IMR-90 (cell line): ENCODE results near the gene FUT6. TPM values are rescaled to one million over a fixed set of nuclear protein-coding genes. Genes with fewer than 3 reads are reported as not detected.

Source experiments
- ELK1 ChIP-seq: fragments of 150-350 bp; IDR thresholded peaks from 2 replicates; pipeline ENCODE4 v1.6.1; 2016; ENCODE audit warnings: low read depth, mild to moderate bottlenecking, low read length, moderate library complexity, borderline replicate concordance
- MAZ ChIP-seq: IDR thresholded peaks from 2 replicates; pipeline ENCODE4 v1.6.1; 2012; ENCODE audit warnings: low read depth, mild to moderate bottlenecking, low read length, improper control_type of control experiment, moderate library complexity, borderline replicate concordance
- polyA plus RNA-seq, 3 experiments: library from polyadenylated mRNA; depleted of rRNA; stranded (reverse); fragments of >200 nt; gene quantifications; 2 replicates each; pipeline ENCODE4 v1.2.3, GENCODE V29; 2012; ENCODE audit warnings: low replicate concordance in 1 of 3
- total RNA-seq: library from RNA; depleted of rRNA; stranded (reverse); fragments of >200 nt; gene quantifications from 2 replicates; pipeline ENCODE4 v1.2.3, GENCODE V29; 2012

Gene FUT6
- total and polyA plus RNA-seq, 2 of the 4 experiments (the other 2 are of a cell fraction), result not detected

GRCh38 chr19:5827891-5828660, 11.4 kb downstream of the FUT6 start (continued):
- TF ChIP-seq ELK1 (no peak), MAZ (peak; percentile 25; the same call in 1 of the 2 replicates)
